HepG2 (cell line): Measurements from ENCODE around the gene MRI1. TPM values are rescaled to one million over a fixed set of nuclear protein-coding genes. Genes with fewer than 3 reads are reported as not detected.
A peak's percentile ranks its signal among the peaks of the same experiment; 100 is the strongest.

Experiments used
- ATAC-seq: fragments of 200-7000 bp; cut with Tn5 transposase; 3 replicates; pipeline ENCODE4 v1.9.1; 2020; ENCODE audit warnings: mild to moderate bottlenecking, moderate library complexity
- BruUV-seq: library from RNA; stranded (reverse); fragments of 400-500 nt; replicated peaks from 2 replicates; lab custom pipeline; 2021; lab: Mats Ljungman, UMichigan
- CTCF ChIA-PET: fragments of 300-600 bp; formaldehyde crosslinking; extraction: SDS; loops from one replicate; lab custom pipeline; 2021; ENCODE audit warnings: low total read pairs, inconsistent platforms, low intra/inter-chr PET ratio; lab: Yijun Ruan, JAX
- POLR2A ChIA-PET: fragments of 350-600 bp; sonication (Branson Sonifier 250); formaldehyde crosslinking; loops from one replicate; lab custom pipeline; 2020; ENCODE audit warnings: antibody characterized with exemption, inconsistent platforms; lab: Yijun Ruan, JAX
- DNase-seq: peaks from one replicate; pipeline ENCODE4 v3.0.0-alpha.2; 2015; ENCODE audit warnings: low spot score
- FAIRE-seq: peaks from 3 replicates; lab custom pipeline; 2011; peaks lifted over from hg19 to GRCh38; lab: Jason Lieb, UNC
- H2AFZ ChIP-seq: one replicate; pipeline ENCODE4 v1.6.1; 2011; ENCODE audit warnings: low read length, inconsistent platforms
- H3K27ac ChIP-seq: fragments of 300-600 bp; 3 replicates; pipeline ENCODE4 v1.8.0; 2011; ENCODE audit warnings: mixed run types, mild to moderate bottlenecking, mixed read lengths, low read length, inconsistent platforms; ENCODE audit not compliant: insufficient read depth; ENCODE audit errors: extremely low read length
- H3K27me3 ChIP-seq, 2 experiments: fragments of 200-600 bp in 1 of 2; 2 replicates in 1 of 2; 3 replicates in 1 of 2; pipeline versions ENCODE4 v1.6.0 to v1.8.0; 2011; ENCODE audit warnings: low read length in 2 of 2, mild to moderate bottlenecking in 2 of 2, moderate library complexity in 2 of 2, inconsistent platforms in 1 of 2; ENCODE audit not compliant: insufficient read depth in 2 of 2, control insufficient read depth in 1 of 2
- H3K36me3 ChIP-seq, 2 experiments: fragments of 200-600 bp in 1 of 2; replicated peaks in 1 of 2; 2 replicates in 1 of 2; 3 replicates in 1 of 2; pipeline versions ENCODE4 v1.5.1 to v1.8.0; 2011; ENCODE audit warnings: low read length in 2 of 2, inconsistent platforms in 1 of 2; ENCODE audit not compliant: insufficient read depth in 2 of 2, control insufficient read depth in 1 of 2
- H3K4me1 ChIP-seq: 2 replicates; pipeline ENCODE4 v1.5.1; 2012; ENCODE audit warnings: low read length, inconsistent platforms; ENCODE audit not compliant: insufficient read depth
- H3K4me2 ChIP-seq: 2 replicates; pipeline ENCODE4 v1.6.0; 2011; ENCODE audit warnings: low read depth, low read length, inconsistent platforms
- H3K4me3 ChIP-seq, 3 experiments: fragments of 200-600 bp in 1 of 3; sonication (generic), shearing (Covaris generic) in 1 of 3; replicated peaks in 1 of 3; 2 replicates each; pipeline ENCODE4 v1.5.1; 2011 to 2016; ENCODE audit warnings: low read length in 3 of 3, inconsistent platforms in 2 of 3, low read depth in 2 of 3, mild to moderate bottlenecking in 2 of 3, control low read depth in 1 of 3, mixed read lengths in 1 of 3; ENCODE audit not compliant: insufficient read depth in 1 of 3
- H3K79me2 ChIP-seq: one replicate; pipeline ENCODE4 v1.6.1; 2011; ENCODE audit warnings: low read length, inconsistent platforms; ENCODE audit not compliant: insufficient read depth
- H3K9ac ChIP-seq: 2 replicates; pipeline ENCODE4 v1.6.0; 2011; ENCODE audit warnings: mild to moderate bottlenecking, low read depth, low read length, inconsistent platforms; ENCODE audit not compliant: insufficient read depth
- H3K9me3 ChIP-seq: 2 replicates; pipeline ENCODE4 v1.5.1; 2012; ENCODE audit warnings: mild to moderate bottlenecking, low read length
- H4K20me1 ChIP-seq: 2 replicates; pipeline ENCODE4 v1.6.0; 2011; ENCODE audit warnings: inconsistent platforms, mild to moderate bottlenecking, low read length, moderate library complexity; ENCODE audit not compliant: insufficient read depth
- ATF7-NPFF ChIP-seq: sonication (generic); formaldehyde crosslinking; IDR thresholded peaks from 2 replicates; pipeline ENCODE4 v1.8.1; 2023; ENCODE audit warnings: mild to moderate bottlenecking, low read depth, missing genetic modification reagents, moderate library complexity
- HDAC2 ChIP-seq: sonication (generic); formaldehyde crosslinking; IDR thresholded peaks from 2 replicates; pipeline ENCODE4 v1.4.0; 2020; ENCODE audit warnings: missing genetic modification reagents
- HES4 ChIP-seq: sonication (generic); formaldehyde crosslinking; IDR thresholded peaks from 2 replicates; pipeline ENCODE4 v1.9.0; 2021; ENCODE audit warnings: mild to moderate bottlenecking, missing genetic modification reagents, borderline replicate concordance
- PHF8 ChIP-seq: sonication (generic); formaldehyde crosslinking; IDR thresholded peaks from 2 replicates; pipeline ENCODE4 v1.5.0; 2020; ENCODE audit warnings: missing genetic modification reagents
- PRDM15 ChIP-seq: sonication (generic); formaldehyde crosslinking; IDR thresholded peaks from 2 replicates; pipeline ENCODE4 v1.4.0; 2020; ENCODE audit warnings: missing genetic modification reagents
- RFXAP ChIP-seq: sonication (generic); formaldehyde crosslinking; IDR thresholded peaks from 2 replicates; pipeline ENCODE4 v1.4.0; 2020; ENCODE audit warnings: missing genetic modification reagents, borderline replicate concordance
- TCF12 ChIP-seq, 2 experiments: fragments of 450-650 bp in 1 of 2; sonication (generic) in 1 of 2; formaldehyde crosslinking in 1 of 2; IDR thresholded peaks; 2 replicates each; pipeline versions ENCODE4 v1.6.1 to v1.8.0; 2017 to 2022; ENCODE audit warnings: antibody characterized with exemption in 1 of 2, mild to moderate bottlenecking in 1 of 2, missing genetic modification reagents in 1 of 2, moderate library complexity in 1 of 2
- TOPORS ChIP-seq: sonication (generic); formaldehyde crosslinking; IDR thresholded peaks from 2 replicates; pipeline ENCODE4 v1.8.0; 2023; ENCODE audit warnings: mild to moderate bottlenecking, missing genetic modification reagents
- YEATS4 ChIP-seq: sonication (generic); formaldehyde crosslinking; IDR thresholded peaks from 2 replicates; pipeline ENCODE4 v1.4.0; 2020; ENCODE audit warnings: missing genetic modification reagents, borderline replicate concordance
- ZFX ChIP-seq: sonication (generic); formaldehyde crosslinking; IDR thresholded peaks from 2 replicates; pipeline ENCODE4 v1.4.0; 2020; ENCODE audit warnings: mild to moderate bottlenecking, low read depth, missing genetic modification reagents, moderate library complexity
- ZNF441 ChIP-seq: sonication (generic); formaldehyde crosslinking; IDR thresholded peaks from 2 replicates; pipeline ENCODE4 v1.7.0; 2021; ENCODE audit warnings: missing genetic modification reagents, borderline replicate concordance
- ZNF607 ChIP-seq: sonication (generic); formaldehyde crosslinking; IDR thresholded peaks from 2 replicates; pipeline ENCODE4 v1.5.1; 2020; ENCODE audit warnings: missing genetic modification reagents, mild to moderate bottlenecking, borderline replicate concordance
- ZNF629 ChIP-seq: sonication (generic); formaldehyde crosslinking; conservative IDR thresholded peaks from 2 replicates; pipeline ENCODE4 v1.5.0; 2020; ENCODE audit warnings: missing genetic modification reagents
- WGBS: methylation state at CpG from one replicate; pipeline ENCODE4 v1.1.6; 2017; ENCODE audit warnings: low lambda C conversion rate; 5-methylcytosine and 5-hydroxymethylcytosine counted together
- in situ Hi-C: cut with HindIII; loops from 2 replicates; pipeline ENCODE4 v1.10.0; 2017; ENCODE audit warnings: low pct_unique_long_range_greater_than_20kb; ENCODE audit not compliant: extremely low pct_ligation_motif_present
- intact Hi-C: fragments of 100-400 bp; cut with micrococcal nuclease; formaldehyde crosslinking; loops from one replicate; pipeline ENCODE4 v1.10.0; 2022; ENCODE audit not compliant: unreplicated experiment
- polyA plus RNA-seq, 8 experiments: library from polyadenylated mRNA; depleted of rRNA in 3 of 8; stranded (reverse) in 7 of 8; unstranded in 1 of 8; fragments of >200 nt; fragmentation: Illumina TruSeq in 4 of 8; extraction: Trizol in 4 of 8; gene quantifications; 2 replicates each; pipeline versions ENCODE4 v1.2.1 to v1.2.3, GENCODE V29; 2011 to 2016; ENCODE audit warnings: low read depth in 4 of 8, missing spikeins in 1 of 8, mixed read lengths in 1 of 8; ENCODE audit not compliant: insufficient read depth in 1 of 8
- total RNA-seq, 5 experiments: library from RNA; depleted of rRNA; stranded (reverse); fragments of >200 nt; fragmentation: Illumina TruSeq; extraction: Trizol; gene quantifications; 2 replicates each; pipeline ENCODE4 v1.2.3, GENCODE V29; 2016; ENCODE audit warnings: low read depth in 1 of 5
- TF ChIP-seq, protein P1 (sequence below): sonication (generic); formaldehyde crosslinking; IDR thresholded peaks from 2 replicates; pipeline ENCODE4 v1.4.0; 2020; ENCODE audit warnings: missing genetic modification reagents
- TF ChIP-seq, protein P2 (sequence below): sonication (generic); formaldehyde crosslinking; IDR thresholded peaks from 2 replicates; pipeline ENCODE4 v1.4.0; 2020; ENCODE audit warnings: missing genetic modification reagents, mild to moderate bottlenecking, borderline replicate concordance

The MRI1 gene
- total and polyA plus RNA-seq, 2 of the 13 experiments (the other 11 are each of a cell fraction or from before 2014, with no cell fraction given), result 20.1 to 20.6 TPM

GRCh38 chr19:13764821-13765394 is 586 bp downstream of the MRI1 start:
- no peak overlapping the region for H2AFZ ChIP-seq
- H3K4me1 ChIP-seq, result peaks cover 32% of the 10 kb centered on the region
- no peaks in the 10 kb centered on the region for H4K20me1 ChIP-seq
- peak overlapping the region; percentile 56 for H3K27ac ChIP-seq
- ChIA-PET CTCF (no interaction called here), POLR2A (interaction anchor here (0.9 to 2.1 kb wide), 6 partner anchors 10 to 97 kb away, joined by 3 to 21 read pairs (median 5); partner anchors contain the start of gene C19orf53)
- H3K36me3 ChIP-seq, result peaks cover 0 to 12% of the 10 kb centered on the region in 2 experiments; a peak in 2 of 5 replicates
- H3K4me3 ChIP-seq, result peak overlapping the region; percentile 59 to 87 (median 75)
- intact Hi-C loops, result no loop called here
- FAIRE-seq (no peak), ATAC-seq (peak; percentile 50), DNase-seq (no peak)
- no TSS peak for BruUV-seq
- 10% methylated on average over 5 of the region's 48 CpGs for WGBS
- no peaks in the 10 kb centered on the region for H3K27me3 ChIP-seq
- in situ Hi-C loops, result loop anchor here (25.0 kb wide), 1 partner anchor 297 kb away; the partner anchor contains the start of genes MISP3 and PALM3
- H3K79me2 ChIP-seq, result peaks cover 7% of the 10 kb centered on the region
- no peaks in the 10 kb centered on the region for H3K9me3 ChIP-seq
- peak overlapping the region; percentile 73 for H3K9ac ChIP-seq
- H3K4me2 ChIP-seq, result peak overlapping the region; percentile 94
- TF ChIP-seq RFXAP, result peak; percentile 19; the same call in 1 of the 2 replicates
- peak; percentile 10; the same call in 1 of the 2 replicates for TF ChIP-seq PHF8
- no peak for TF ChIP-seq TCF12 (IDR thresholded peaks at IDR 0.05)
- no peak for TF ChIP-seq TCF12 (CRISPR knock-in tag; IDR thresholded peaks at IDR 0.05)
- peak; percentile 86 for TF ChIP-seq ZNF441 (CRISPR knock-in tag)
- TF ChIP-seq, protein P1, sequence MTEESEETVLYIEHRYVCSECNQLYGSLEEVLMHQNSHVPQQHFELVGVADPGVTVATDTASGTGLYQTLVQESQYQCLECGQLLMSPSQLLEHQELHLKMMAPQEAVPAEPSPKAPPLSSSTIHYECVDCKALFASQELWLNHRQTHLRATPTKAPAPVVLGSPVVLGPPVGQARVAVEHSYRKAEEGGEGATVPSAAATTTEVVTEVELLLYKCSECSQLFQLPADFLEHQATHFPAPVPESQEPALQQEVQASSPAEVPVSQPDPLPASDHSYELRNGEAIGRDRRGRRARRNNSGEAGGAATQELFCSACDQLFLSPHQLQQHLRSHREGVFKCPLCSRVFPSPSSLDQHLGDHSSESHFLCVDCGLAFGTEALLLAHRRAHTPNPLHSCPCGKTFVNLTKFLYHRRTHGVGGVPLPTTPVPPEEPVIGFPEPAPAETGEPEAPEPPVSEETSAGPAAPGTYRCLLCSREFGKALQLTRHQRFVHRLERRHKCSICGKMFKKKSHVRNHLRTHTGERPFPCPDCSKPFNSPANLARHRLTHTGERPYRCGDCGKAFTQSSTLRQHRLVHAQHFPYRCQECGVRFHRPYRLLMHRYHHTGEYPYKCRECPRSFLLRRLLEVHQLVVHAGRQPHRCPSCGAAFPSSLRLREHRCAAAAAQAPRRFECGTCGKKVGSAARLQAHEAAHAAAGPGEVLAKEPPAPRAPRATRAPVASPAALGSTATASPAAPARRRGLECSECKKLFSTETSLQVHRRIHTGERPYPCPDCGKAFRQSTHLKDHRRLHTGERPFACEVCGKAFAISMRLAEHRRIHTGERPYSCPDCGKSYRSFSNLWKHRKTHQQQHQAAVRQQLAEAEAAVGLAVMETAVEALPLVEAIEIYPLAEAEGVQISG (CRISPR knock-in tag), result peak; percentile 13; the same call in 1 of the 2 replicates
- TF ChIP-seq ZFX (CRISPR knock-in tag), result peak; percentile 6; the same call in 1 of the 2 replicates
- TF ChIP-seq ZNF607, result 0 out of 2 replicates have a peak, but pooled peaks have one; percentile 19
- TF ChIP-seq ATF7-NPFF (CRISPR knock-in tag), result no peak
- TF ChIP-seq, protein P2, sequence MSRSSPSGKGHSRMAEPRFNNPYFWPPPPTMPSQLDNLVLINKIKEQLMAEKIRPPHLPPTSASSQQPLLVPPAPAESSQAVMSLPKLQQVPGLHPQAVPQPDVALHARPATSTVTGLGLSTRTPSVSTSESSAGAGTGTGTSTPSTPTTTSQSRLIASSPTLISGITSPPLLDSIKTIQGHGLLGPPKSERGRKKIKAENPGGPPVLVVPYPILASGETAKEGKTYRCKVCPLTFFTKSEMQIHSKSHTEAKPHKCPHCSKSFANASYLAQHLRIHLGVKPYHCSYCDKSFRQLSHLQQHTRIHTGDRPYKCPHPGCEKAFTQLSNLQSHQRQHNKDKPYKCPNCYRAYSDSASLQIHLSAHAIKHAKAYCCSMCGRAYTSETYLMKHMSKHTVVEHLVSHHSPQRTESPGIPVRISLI (CRISPR knock-in tag), result no peak
- 0 out of 2 replicates have a peak, but pooled peaks have one; percentile 12 for TF ChIP-seq YEATS4
- peak; percentile 21; the same call in 1 of the 2 replicates for TF ChIP-seq HDAC2
- TF ChIP-seq ZNF629, result peak; percentile 84
- TF ChIP-seq HES4 (CRISPR knock-in tag), result peak; percentile 44; the same call in 1 of the 2 replicates
- 0 out of 2 replicates have a peak, but pooled peaks have one; percentile 28 for TF ChIP-seq TOPORS (CRISPR knock-in tag)
- TF ChIP-seq PRDM15, result peak; percentile 70; the same call in 1 of the 2 replicates
